ENCODE measurements around the gene SFT2D1. TPM values are rescaled to one million over a fixed set of nuclear protein-coding genes. Genes with fewer than 3 reads are reported as not detected.

Gene SFT2D1
- polyA plus RNA-seq, 1 experiment, result 76.5 TPM

DNA sequence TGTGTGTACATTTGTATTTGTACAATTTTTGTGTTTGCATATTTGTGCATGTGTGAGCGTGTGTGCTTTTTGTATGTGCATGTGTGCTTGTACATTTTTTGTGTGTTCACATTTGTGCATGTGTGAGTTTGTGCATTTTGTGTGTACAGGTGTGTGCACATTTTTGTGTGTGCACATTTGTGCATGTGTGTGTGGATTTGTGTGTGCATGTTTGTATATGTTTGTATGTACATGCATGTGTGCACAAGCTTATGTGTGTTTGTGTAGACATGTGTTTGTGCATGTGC, 63.0 kb downstream of the SFT2D1 start:
- CTCF ChIA-PET, result interaction anchor here (0.7 to 3.2 kb wide), 3 partner anchors 34 to 732 kb away, joined by 3 to 24 read pairs (median 3); no protein-coding TSS in a partner anchor
- Histone ChIP-seq H3K9me3 (ENCODE audit: control insufficient read depth, insufficient read depth, low read length) (no peaks in the 10 kb centered on the region; the same call in 1 of the 2 replicates), H3K27me3 (ENCODE audit: control insufficient read depth, insufficient read depth, low read length) (peaks cover 8% of the 10 kb centered on the region), H3K4me3 (ENCODE audit: low read depth, low read length) (no peak overlapping the region), H3K27ac (ENCODE audit: low read depth, low read length) (no peak overlapping the region)
- DNase-seq (ENCODE audit: low read depth, low spot score), result no peak
- POLR2A ChIA-PET, result no interaction called here
- TF ChIP-seq, protein P1, sequence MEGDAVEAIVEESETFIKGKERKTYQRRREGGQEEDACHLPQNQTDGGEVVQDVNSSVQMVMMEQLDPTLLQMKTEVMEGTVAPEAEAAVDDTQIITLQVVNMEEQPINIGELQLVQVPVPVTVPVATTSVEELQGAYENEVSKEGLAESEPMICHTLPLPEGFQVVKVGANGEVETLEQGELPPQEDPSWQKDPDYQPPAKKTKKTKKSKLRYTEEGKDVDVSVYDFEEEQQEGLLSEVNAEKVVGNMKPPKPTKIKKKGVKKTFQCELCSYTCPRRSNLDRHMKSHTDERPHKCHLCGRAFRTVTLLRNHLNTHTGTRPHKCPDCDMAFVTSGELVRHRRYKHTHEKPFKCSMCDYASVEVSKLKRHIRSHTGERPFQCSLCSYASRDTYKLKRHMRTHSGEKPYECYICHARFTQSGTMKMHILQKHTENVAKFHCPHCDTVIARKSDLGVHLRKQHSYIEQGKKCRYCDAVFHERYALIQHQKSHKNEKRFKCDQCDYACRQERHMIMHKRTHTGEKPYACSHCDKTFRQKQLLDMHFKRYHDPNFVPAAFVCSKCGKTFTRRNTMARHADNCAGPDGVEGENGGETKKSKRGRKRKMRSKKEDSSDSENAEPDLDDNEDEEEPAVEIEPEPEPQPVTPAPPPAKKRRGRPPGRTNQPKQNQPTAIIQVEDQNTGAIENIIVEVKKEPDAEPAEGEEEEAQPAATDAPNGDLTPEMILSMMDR (IDR thresholded peaks at IDR 0.05; ENCODE audit: low read depth, low read length), result no peak

DNA sequence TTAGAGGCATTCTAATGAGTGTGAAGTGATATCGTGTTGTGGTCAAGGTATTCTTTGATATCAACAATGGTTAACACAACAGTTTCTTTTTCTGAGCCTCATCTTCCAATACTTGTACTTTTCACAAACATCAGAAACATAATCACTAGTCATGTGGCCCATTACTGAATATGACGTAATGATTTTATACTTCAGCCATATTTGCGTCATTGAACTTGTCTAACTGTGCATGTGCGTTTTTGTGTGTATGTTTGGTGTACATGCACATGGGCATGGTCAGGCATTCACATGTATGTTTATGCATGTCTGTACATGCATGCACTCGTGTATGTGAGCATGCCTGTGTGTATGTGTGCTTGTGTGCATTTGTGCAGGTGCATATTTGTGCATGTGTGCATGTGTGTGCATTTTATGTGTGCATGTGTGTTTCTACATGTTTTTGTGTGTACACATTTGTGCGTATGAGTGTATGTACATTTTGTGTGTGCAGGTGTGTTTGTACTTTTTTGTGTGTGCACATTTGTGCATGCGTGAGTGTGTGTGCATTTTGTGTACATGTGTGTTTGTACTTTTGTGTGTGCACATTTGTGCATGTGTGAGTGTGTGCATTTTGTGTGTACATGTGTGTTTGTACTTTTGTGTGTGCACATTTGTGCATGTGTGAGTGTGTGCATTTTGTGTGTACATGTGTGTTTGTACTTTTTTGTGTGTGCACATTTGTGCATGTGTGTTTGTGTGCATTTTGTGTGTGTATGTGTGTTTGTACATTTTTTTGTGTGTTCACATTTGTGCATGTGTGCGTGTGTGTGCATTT, 63.6 kb downstream of the SFT2D1 start:
- H3K27me3 ChIP-seq (ENCODE audit: control insufficient read depth, insufficient read depth, low read length), result peaks cover 5% of the 10 kb centered on the region
- no peak for DNase-seq (ENCODE audit: low read depth, low spot score)
- H3K27ac ChIP-seq (ENCODE audit: low read depth, low read length), result no peak overlapping the region
- ChIA-PET CTCF (interaction anchor here (3.2 kb wide), 1 partner anchor 122 kb away, joined by 24 read pairs; no protein-coding TSS in a partner anchor), POLR2A (no interaction called here)
- no peaks in the 10 kb centered on the region; the same call in 1 of the 2 replicates for H3K9me3 ChIP-seq (ENCODE audit: control insufficient read depth, insufficient read depth, low read length)
- TF ChIP-seq, protein P1 (IDR thresholded peaks at IDR 0.05; ENCODE audit: low read depth, low read length), result no peak
- no peak overlapping the region for H3K4me3 ChIP-seq (ENCODE audit: low read depth, low read length)

DNA sequence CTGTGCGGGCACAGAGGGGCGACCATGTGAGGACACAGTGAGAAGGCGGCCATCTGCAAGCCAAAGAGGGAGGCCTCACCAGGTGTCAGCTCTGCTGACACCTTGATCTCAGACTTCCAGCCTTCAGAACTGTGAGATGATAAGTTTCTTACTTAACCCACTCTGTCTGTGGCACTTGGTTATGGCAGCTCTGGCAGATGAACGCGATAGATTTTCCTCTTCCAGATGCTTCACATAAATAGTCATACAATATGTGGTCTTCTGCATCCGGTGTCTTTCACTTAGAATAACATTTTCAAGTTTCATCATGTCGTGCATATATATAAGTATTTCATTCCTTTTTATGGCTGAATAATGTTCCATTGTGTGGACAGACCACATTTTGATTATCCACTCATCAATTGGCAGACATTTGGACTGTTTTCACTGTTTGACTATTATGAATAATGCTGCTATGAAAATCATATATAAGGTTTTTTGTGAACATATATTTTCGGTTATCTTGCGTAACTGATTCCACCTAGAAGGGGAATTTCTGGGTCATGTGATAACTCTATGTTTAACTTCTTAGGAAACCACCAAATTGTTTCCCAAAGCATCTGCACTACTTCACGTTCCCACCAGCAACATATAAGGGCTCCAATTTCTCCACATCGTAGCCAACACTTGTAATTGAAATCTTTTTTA, 64.3 kb downstream of the SFT2D1 start:
- POLR2A ChIA-PET, result no interaction called here
- CTCF ChIA-PET, result interaction anchor here (4.7 kb wide), 1 partner anchor 122 kb away, joined by 122 read pairs; no protein-coding TSS in a partner anchor
- TF ChIP-seq, protein P1 (IDR thresholded peaks at IDR 0.05; ENCODE audit: low read depth, low read length), result no peak
- DNase-seq (ENCODE audit: low read depth, low spot score), result no peak
- no peak overlapping the region for H3K4me3 ChIP-seq (ENCODE audit: low read depth, low read length)
- peaks cover 5% of the 10 kb centered on the region for H3K27me3 ChIP-seq (ENCODE audit: control insufficient read depth, insufficient read depth, low read length)
- H3K9me3 ChIP-seq (ENCODE audit: control insufficient read depth, insufficient read depth, low read length), result no peaks in the 10 kb centered on the region; the same call in 1 of the 2 replicates
- no peak overlapping the region for H3K27ac ChIP-seq (ENCODE audit: low read depth, low read length)

- no peak overlapping the region for H3K27ac ChIP-seq (ENCODE audit: low read depth, low read length)
- no peaks in the 10 kb centered on the region; the same call in 1 of the 2 replicates for H3K9me3 ChIP-seq (ENCODE audit: control insufficient read depth, insufficient read depth, low read length)
- H3K27me3 ChIP-seq (ENCODE audit: control insufficient read depth, insufficient read depth, low read length), result peaks cover 5% of the 10 kb centered on the region
- DNase-seq (ENCODE audit: low read depth, low spot score), result no peak
- ChIA-PET POLR2A (no interaction called here), CTCF (interaction anchor here (0.5 to 4.7 kb wide), 8 partner anchors 8 to 713 kb away, joined by 3 to 122 read pairs (median 6); no protein-coding TSS in a partner anchor)
- TF ChIP-seq, protein P1 (IDR thresholded peaks at IDR 0.05; ENCODE audit: low read depth, low read length), result no peak
- no peak overlapping the region for H3K4me3 ChIP-seq (ENCODE audit: low read depth, low read length)
These were observed 65.3 kb downstream of the SFT2D1 start for GRCh38 chr6:166277018-166277417.
